ENCODE results near the gene MYH14.
"Not testable (repeated sequence)": the region's sequence is repeated elsewhere in the genome, so short reads cannot be mapped to it uniquely, and the experiment has no call there.

GRCh38 chr19:50237493-50237892, 34.1 kb downstream of the MYH14 start:
- TF ChIP-seq CTCF, POLR2A (IDR thresholded peaks at IDR 0.05): not testable (repeated sequence)
